ENCODE data around the gene EPHA10.

Gene EPHA10

GRCh38 chr1:37764888-37765441 is at the start of gene EPHA10:
Gene EPHA10, minus strand, starts transcription at chr1:37765120. Its CDS starts 54 bp downstream, at chr1:37765066.
- no peak for TF ChIP-seq CTCF (IDR thresholded peaks at IDR 0.05; ENCODE audit: low read depth, low read length, missing control alignments)
- no peak within 1 kb of the TSS for H3K4me3 ChIP-seq (ENCODE audit: low read depth, low read length)
- no peak for DNase-seq (ENCODE audit: low read depth)

- no peak for DNase-seq (ENCODE audit: low read depth)
- no peak for TF ChIP-seq CTCF (IDR thresholded peaks at IDR 0.05; ENCODE audit: low read depth, low read length, missing control alignments)
- no peak overlapping the region for H3K4me3 ChIP-seq (ENCODE audit: low read depth, low read length)
These were observed 49.3 kb upstream of the EPHA10 start for GRCh38 chr1:37814252-37814651.

- DNase-seq (ENCODE audit: low read depth): no peak
- no peak for TF ChIP-seq CTCF (IDR thresholded peaks at IDR 0.05; ENCODE audit: low read depth, low read length, missing control alignments)
- H3K4me3 ChIP-seq (ENCODE audit: low read depth, low read length): no peak overlapping the region
These were observed 48.7 kb upstream of the EPHA10 start for GRCh38 chr1:37813529-37814145.

GRCh38 chr1:37811027-37811655 is 46.2 kb upstream of the EPHA10 start:
- peak; percentile 97 for TF ChIP-seq CTCF (IDR thresholded peaks at IDR 0.05; ENCODE audit: low read depth, low read length, missing control alignments)
- peak; percentile 44 for DNase-seq (ENCODE audit: low read depth)
- no peak overlapping the region for H3K4me3 ChIP-seq (ENCODE audit: low read depth, low read length)

- no peak for DNase-seq (ENCODE audit: low read depth)
- no peak overlapping the region for H3K4me3 ChIP-seq (ENCODE audit: low read depth, low read length)
- no peak for TF ChIP-seq CTCF (IDR thresholded peaks at IDR 0.05; ENCODE audit: low read depth, low read length, missing control alignments)
These were observed 45.0 kb upstream of the EPHA10 start for GRCh38 chr1:37809942-37810341.

- H3K4me3 ChIP-seq (ENCODE audit: low read depth, low read length): peak overlapping the region; percentile 65
- no peak for DNase-seq (ENCODE audit: low read depth)
- TF ChIP-seq CTCF (IDR thresholded peaks at IDR 0.05; ENCODE audit: low read depth, low read length, missing control alignments): no peak
These were observed 43.7 kb upstream of the EPHA10 start for GRCh38 chr1:37808369-37809319.

All from GM12864 (cell line).